ENCODE measurements around the gene RPRD1A. TPM values are rescaled to one million over a fixed set of nuclear protein-coding genes. Genes with fewer than 3 reads are reported as not detected.

The RPRD1A gene
- total RNA-seq, 1 experiment from 2014 or later = 80.7 TPM

DNA sequence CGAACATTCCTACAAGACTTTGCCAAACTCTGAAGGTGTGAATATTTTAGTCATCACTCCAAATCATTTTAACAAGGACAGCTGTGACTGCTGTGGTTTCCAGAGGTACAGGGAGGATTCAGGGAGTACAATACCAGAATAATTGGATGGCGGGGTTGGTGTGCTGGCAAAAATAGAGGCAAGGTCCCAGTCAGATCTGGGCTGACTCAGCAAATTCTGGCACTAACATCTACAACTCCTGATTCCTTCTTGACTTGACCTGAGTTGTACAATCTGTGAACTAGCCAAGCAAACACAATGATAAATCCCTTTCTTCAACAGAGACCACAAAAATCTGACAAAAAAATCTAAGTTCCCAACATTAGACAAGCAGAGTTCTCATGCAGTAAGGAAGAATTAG is 54.5 kb downstream of the RPRD1A start:
- H3K9me3 ChIP-seq (ENCODE audit: control insufficient read depth in 1 of 2, insufficient read depth in 1 of 2, low read depth in 1 of 2, low read length in 2 of 2) = no peaks in the 10 kb centered on the region
- no peaks in the 10 kb centered on the region for H3K79me2 ChIP-seq (ENCODE audit: insufficient read depth, low read length)
- H3K9ac ChIP-seq (ENCODE audit: low read length) = no peak overlapping the region
- ChIA-PET RAD21 (ENCODE audit: low non-redundant PET in 1 of 2, low total read pairs in 2 of 2, uncharacterized antibody in 2 of 2, unreplicated experiment in 2 of 2) (no interaction called here), POLR2A (no interaction called here), CTCF (no interaction called here)
- BruUV-seq (replicated peaks) = no TSS peak
- no peak overlapping the region for H3K4me3 ChIP-seq (replicated peaks in 1 of 2; ENCODE audit: low read depth in 1 of 2, low read length in 2 of 2)
- intact Hi-C loops (cut with micrococcal nuclease) = loop anchor here (10.0 kb wide), 1 partner anchor 402 kb away; no protein-coding TSS in a partner anchor
- TF ChIP-seq TCF7L2 (IDR thresholded peaks at IDR 0.05; ENCODE audit: borderline replicate concordance, extremely low read depth, insufficient read depth, insufficient read length) (no peak), CEBPB (IDR thresholded peaks at IDR 0.05; ENCODE audit: low read depth) (no peak), MAX (IDR thresholded peaks at IDR 0.05) (no peak), EZH2phosphoT487 (IDR thresholded peaks at IDR 0.05; ENCODE audit: borderline replicate concordance) (no peak), ZFX (IDR thresholded peaks at IDR 0.05) (no peak), POLR2A (IDR thresholded peaks at IDR 0.05; ENCODE audit: borderline replicate concordance, extremely low read depth, insufficient read depth, insufficient read length) (no peak), CBX3 (IDR thresholded peaks at IDR 0.05; ENCODE audit: low read depth) (no peak), EZH2 (IDR thresholded peaks at IDR 0.05) (no peak), EGR1 (IDR thresholded peaks at IDR 0.05; ENCODE audit: low read depth) (no peak), ELF1 (IDR thresholded peaks at IDR 0.05; ENCODE audit: borderline replicate concordance, low read depth) (no peak), ZBTB33 (IDR thresholded peaks at IDR 0.05; ENCODE audit: extremely low read depth, insufficient replicate concordance, low read length) (no peak)
- TF ChIP-seq, protein P1, sequence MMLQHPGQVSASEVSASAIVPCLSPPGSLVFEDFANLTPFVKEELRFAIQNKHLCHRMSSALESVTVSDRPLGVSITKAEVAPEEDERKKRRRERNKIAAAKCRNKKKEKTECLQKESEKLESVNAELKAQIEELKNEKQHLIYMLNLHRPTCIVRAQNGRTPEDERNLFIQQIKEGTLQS (IDR thresholded peaks at IDR 0.05) = no peak
- TF ChIP-seq, protein P2, sequence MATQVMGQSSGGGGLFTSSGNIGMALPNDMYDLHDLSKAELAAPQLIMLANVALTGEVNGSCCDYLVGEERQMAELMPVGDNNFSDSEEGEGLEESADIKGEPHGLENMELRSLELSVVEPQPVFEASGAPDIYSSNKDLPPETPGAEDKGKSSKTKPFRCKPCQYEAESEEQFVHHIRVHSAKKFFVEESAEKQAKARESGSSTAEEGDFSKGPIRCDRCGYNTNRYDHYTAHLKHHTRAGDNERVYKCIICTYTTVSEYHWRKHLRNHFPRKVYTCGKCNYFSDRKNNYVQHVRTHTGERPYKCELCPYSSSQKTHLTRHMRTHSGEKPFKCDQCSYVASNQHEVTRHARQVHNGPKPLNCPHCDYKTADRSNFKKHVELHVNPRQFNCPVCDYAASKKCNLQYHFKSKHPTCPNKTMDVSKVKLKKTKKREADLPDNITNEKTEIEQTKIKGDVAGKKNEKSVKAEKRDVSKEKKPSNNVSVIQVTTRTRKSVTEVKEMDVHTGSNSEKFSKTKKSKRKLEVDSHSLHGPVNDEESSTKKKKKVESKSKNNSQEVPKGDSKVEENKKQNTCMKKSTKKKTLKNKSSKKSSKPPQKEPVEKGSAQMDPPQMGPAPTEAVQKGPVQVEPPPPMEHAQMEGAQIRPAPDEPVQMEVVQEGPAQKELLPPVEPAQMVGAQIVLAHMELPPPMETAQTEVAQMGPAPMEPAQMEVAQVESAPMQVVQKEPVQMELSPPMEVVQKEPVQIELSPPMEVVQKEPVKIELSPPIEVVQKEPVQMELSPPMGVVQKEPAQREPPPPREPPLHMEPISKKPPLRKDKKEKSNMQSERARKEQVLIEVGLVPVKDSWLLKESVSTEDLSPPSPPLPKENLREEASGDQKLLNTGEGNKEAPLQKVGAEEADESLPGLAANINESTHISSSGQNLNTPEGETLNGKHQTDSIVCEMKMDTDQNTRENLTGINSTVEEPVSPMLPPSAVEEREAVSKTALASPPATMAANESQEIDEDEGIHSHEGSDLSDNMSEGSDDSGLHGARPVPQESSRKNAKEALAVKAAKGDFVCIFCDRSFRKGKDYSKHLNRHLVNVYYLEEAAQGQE (IDR thresholded peaks at IDR 0.05; ENCODE audit: low read depth) = no peak
- H3K4me2 ChIP-seq (ENCODE audit: low read length) = no peak overlapping the region
- ATAC-seq (no peak), DNase-seq (ENCODE audit: low read depth, low spot score) (no peak)
- no peak overlapping the region for H3K27ac ChIP-seq (ENCODE audit: low read depth, low read length)
- H2AFZ ChIP-seq (ENCODE audit: low read depth, low read length, poor library complexity, severe bottlenecking) = no peak overlapping the region
- no peaks in the 10 kb centered on the region for H3K9me2 ChIP-seq (ENCODE audit: insufficient read depth)
- no peaks in the 10 kb centered on the region for H3K4me1 ChIP-seq (ENCODE audit: control insufficient read depth in 1 of 2, insufficient read depth in 2 of 2, low read length in 2 of 2)
- no peaks in the 10 kb centered on the region for H3K36me3 ChIP-seq (ENCODE audit: control insufficient read depth in 1 of 2, insufficient read depth in 2 of 2, low read length in 2 of 2)
- H4K20me1 ChIP-seq (ENCODE audit: insufficient read depth) = no peaks in the 10 kb centered on the region
- H3K27me3 ChIP-seq (ENCODE audit: insufficient read depth, low read length) = no peaks in the 10 kb centered on the region

Data from HCT116 (cell line).